Ammon's horn (tissue), 1 donor: ENCODE measurements around the gene SLC24A5.

Experiments used
- DNase-seq: peaks from one replicate; pipeline ENCODE4 v3.0.0-alpha.2; 2016; ENCODE audit warnings: low spot score

SLC24A5 gene

GRCh38 chr15:48190932-48191573, 70.3 kb downstream of the SLC24A5 start:
- peak; percentile 70 for DNase-seq

GRCh38 chr15:48191574-48192225, 70.9 kb downstream of the SLC24A5 start, which contains the start of gene CTXN2:
TSS of gene CTXN2 (plus strand) at chr15:48191665. CDS start at chr15:48201301, 9,636 bp downstream.
- peak; percentile 52 for DNase-seq
